ENCODE results near the gene SLFN13. TPM values are rescaled to one million over a fixed set of nuclear protein-coding genes. Genes with fewer than 3 reads are reported as not detected.

SLFN13 gene
- total and polyA plus RNA-seq, 4 donors: 5.2 to 39.1 (median 12.9) TPM

DNA sequence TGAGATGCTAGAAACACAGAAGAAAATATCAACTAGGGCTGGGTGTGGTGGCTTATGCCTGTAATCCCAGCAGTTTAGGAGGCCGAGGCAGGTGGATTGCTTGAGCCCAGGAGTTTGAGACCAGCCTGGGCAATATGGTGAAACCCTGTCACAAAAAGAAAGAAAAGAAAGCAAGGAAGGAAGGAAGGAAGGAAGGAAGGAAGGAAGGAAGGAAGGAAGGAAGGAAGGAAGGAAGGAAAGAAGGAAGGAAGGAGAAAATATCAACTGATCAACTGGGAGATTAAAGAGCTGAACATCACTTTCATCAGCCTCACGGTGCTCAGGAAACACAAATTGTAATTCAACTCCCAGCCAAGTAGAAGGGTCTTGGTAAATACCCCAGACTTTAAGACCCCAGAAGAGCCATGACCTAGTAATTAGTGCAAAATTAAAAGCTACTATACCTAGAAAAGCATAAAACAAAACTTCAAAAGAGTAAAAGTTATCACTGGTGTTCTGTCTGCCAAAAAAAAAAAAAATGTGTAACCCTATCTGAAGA lies 27.8 kb upstream of the SLFN13 start:
- H3K27ac ChIP-seq (ENCODE audit: low read depth in 1 of 2, low read length in 1 of 2): no peak overlapping the region
- H3K4me1 ChIP-seq (ENCODE audit: control insufficient read depth in 5 of 5, insufficient read depth in 5 of 5, low read length in 5 of 5): no peaks in the 10 kb centered on the region
- 57 to 62% methylated on average over 2 of the region's 2 CpGs for WGBS, 2 donors
- H3K9me3 ChIP-seq (ENCODE audit: control insufficient read depth in 4 of 4, insufficient read depth in 3 of 4, low read length in 3 of 4): no peaks in the 10 kb centered on the region
- ATAC-seq (ENCODE audit: insufficient read depth, low FRiP score): no peak
- peaks cover 0 to 5% (median 0%) of the 10 kb centered on the region in 4 donors for H3K36me3 ChIP-seq (ENCODE audit: control insufficient read depth in 4 of 4, insufficient read depth in 4 of 4, low read length in 4 of 4)
- no peak overlapping the region for H3K9ac ChIP-seq (ENCODE audit: insufficient read depth in 1 of 2, low read length in 2 of 2)
- TF ChIP-seq, protein P1, sequence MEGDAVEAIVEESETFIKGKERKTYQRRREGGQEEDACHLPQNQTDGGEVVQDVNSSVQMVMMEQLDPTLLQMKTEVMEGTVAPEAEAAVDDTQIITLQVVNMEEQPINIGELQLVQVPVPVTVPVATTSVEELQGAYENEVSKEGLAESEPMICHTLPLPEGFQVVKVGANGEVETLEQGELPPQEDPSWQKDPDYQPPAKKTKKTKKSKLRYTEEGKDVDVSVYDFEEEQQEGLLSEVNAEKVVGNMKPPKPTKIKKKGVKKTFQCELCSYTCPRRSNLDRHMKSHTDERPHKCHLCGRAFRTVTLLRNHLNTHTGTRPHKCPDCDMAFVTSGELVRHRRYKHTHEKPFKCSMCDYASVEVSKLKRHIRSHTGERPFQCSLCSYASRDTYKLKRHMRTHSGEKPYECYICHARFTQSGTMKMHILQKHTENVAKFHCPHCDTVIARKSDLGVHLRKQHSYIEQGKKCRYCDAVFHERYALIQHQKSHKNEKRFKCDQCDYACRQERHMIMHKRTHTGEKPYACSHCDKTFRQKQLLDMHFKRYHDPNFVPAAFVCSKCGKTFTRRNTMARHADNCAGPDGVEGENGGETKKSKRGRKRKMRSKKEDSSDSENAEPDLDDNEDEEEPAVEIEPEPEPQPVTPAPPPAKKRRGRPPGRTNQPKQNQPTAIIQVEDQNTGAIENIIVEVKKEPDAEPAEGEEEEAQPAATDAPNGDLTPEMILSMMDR (IDR thresholded peaks at IDR 0.05; ENCODE audit: control extremely low read depth, extremely low read depth): no peak
- peaks cover 0 to 33% (median 0%) of the 10 kb centered on the region in 3 donors for H3K27me3 ChIP-seq (ENCODE audit: control insufficient read depth in 3 of 3, insufficient read depth in 3 of 3, low read length in 2 of 3)
- DNase-seq: no peak
- no peak overlapping the region for H3K4me3 ChIP-seq

DNA sequence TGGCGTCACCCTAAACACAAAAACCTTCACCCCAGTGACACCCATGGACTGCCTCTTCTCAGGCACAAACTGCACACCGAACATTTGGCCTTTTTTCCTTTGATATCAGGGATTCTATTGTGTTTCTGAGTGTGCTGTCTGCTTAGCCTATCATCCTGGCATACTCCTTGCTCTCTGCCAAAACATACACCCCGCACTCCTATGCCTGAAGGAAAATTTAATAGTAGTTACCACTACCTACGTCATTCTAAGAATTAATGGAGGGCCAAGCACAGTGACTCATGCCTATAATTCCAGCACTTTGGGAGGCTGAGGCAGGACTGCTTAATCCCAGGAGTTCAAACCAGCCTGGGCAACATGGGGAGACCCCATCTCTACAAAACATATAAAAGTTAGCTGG lies 19.9 kb upstream of the SLFN13 start:
- Histone ChIP-seq H3K9me3 (ENCODE audit: control insufficient read depth in 4 of 4, insufficient read depth in 3 of 4, low read length in 3 of 4) (no peaks in the 10 kb centered on the region), H3K9ac (ENCODE audit: insufficient read depth in 1 of 2, low read length in 2 of 2) (no peak overlapping the region), H3K27me3 (ENCODE audit: control insufficient read depth in 3 of 3, insufficient read depth in 3 of 3, low read length in 2 of 3) (peaks cover 0 to 24% (median 0%) of the 10 kb centered on the region in 3 donors), H3K36me3 (ENCODE audit: control insufficient read depth in 4 of 4, insufficient read depth in 4 of 4, low read length in 4 of 4) (no peaks in the 10 kb centered on the region), H3K27ac (ENCODE audit: low read depth in 1 of 2, low read length in 1 of 2) (no peak overlapping the region), H3K4me1 (ENCODE audit: control insufficient read depth in 5 of 5, insufficient read depth in 5 of 5, low read length in 5 of 5) (no peaks in the 10 kb centered on the region), H3K4me3 (no peak overlapping the region)
- 83 to 93% methylated on average over 4 of the region's 4 CpGs for WGBS, 2 donors
- ATAC-seq (ENCODE audit: insufficient read depth, low FRiP score) (no peak), DNase-seq (no peak)
- TF ChIP-seq, protein P1 (IDR thresholded peaks at IDR 0.05; ENCODE audit: control extremely low read depth, extremely low read depth): no peak

DNA sequence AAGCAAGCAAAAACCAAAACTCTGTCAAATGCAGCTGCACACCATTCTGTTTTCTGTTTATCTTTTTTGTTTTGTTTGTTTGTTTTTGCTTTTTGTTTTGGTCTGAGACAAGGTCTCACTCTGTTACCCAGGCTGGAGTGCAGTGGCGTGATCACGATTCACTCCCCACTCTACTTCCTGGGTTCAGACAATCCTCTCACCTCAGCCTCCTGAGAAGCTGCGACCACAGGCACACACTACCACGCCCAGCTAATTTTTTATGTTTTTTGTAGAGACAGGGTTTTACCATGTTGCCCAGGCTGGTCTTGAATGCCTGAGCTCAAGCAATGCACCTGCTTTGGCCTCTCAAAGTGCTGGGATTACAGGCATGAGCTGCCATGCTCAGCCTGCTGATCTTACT lies 19.3 kb upstream of the SLFN13 start:
- TF ChIP-seq, protein P1 (IDR thresholded peaks at IDR 0.05; ENCODE audit: control extremely low read depth, extremely low read depth): no peak
- Histone ChIP-seq H3K4me3 (no peak overlapping the region), H3K9me3 (ENCODE audit: control insufficient read depth in 4 of 4, insufficient read depth in 3 of 4, low read length in 3 of 4) (no peaks in the 10 kb centered on the region), H3K4me1 (ENCODE audit: control insufficient read depth in 5 of 5, insufficient read depth in 5 of 5, low read length in 5 of 5) (no peaks in the 10 kb centered on the region), H3K27me3 (ENCODE audit: control insufficient read depth in 3 of 3, insufficient read depth in 3 of 3, low read length in 2 of 3) (peaks cover 0 to 27% (median 0%) of the 10 kb centered on the region in 3 donors), H3K36me3 (ENCODE audit: control insufficient read depth in 4 of 4, insufficient read depth in 4 of 4, low read length in 4 of 4) (no peaks in the 10 kb centered on the region), H3K9ac (ENCODE audit: insufficient read depth in 1 of 2, low read length in 2 of 2) (no peak overlapping the region), H3K27ac (ENCODE audit: low read depth in 1 of 2, low read length in 1 of 2) (no peak overlapping the region)
- DNase-seq (no peak), ATAC-seq (ENCODE audit: insufficient read depth, low FRiP score) (no peak)
- WGBS, 2 donors: 83 to 85% methylated on average over 4 of the region's 4 CpGs
